ENCODE measurements around the gene CHL1. TPM values are rescaled to one million over a fixed set of nuclear protein-coding genes. Genes with fewer than 3 reads are reported as not detected.

Gene CHL1
- total RNA-seq, 3 donors from 2014 or later, result 9.1 to 48.8 (median 9.3) TPM

- DNase-seq (no peak), ATAC-seq (no peak)
- Histone ChIP-seq H3K36me3 (ENCODE audit: low read depth) (no peaks in the 10 kb centered on the region), H3K9me3 (no peaks in the 10 kb centered on the region), H3K4me3 (no peak overlapping the region), H3K4me1 (ENCODE audit: low read depth) (no peaks in the 10 kb centered on the region)
- no peak for TF ChIP-seq CTCF (IDR thresholded peaks at IDR 0.05)
- intact Hi-C loops (cut with DNase I, micrococcal nuclease), result no loop called here
Observed at GRCh38 chr3:454986-455385, 258.4 kb downstream of the CHL1 start.

GRCh38 chr3:458124-458523 is 261.6 kb downstream of the CHL1 start:
- DNase-seq, result no peak
- TF ChIP-seq CTCF (IDR thresholded peaks at IDR 0.05), result no peak
- Histone ChIP-seq H3K36me3 (ENCODE audit: low read depth) (no peaks in the 10 kb centered on the region), H3K9me3 (no peaks in the 10 kb centered on the region), H3K4me1 (ENCODE audit: low read depth) (no peaks in the 10 kb centered on the region), H3K4me3 (no peak overlapping the region)
- no peak for ATAC-seq
- intact Hi-C loops (cut with DNase I, micrococcal nuclease), result no loop called here

GRCh38 chr3:458653-459310 is 262.2 kb downstream of the CHL1 start:
- Histone ChIP-seq H3K36me3 (ENCODE audit: low read depth) (no peaks in the 10 kb centered on the region), H3K4me1 (ENCODE audit: low read depth) (no peaks in the 10 kb centered on the region), H3K4me3 (no peak overlapping the region), H3K9me3 (no peaks in the 10 kb centered on the region)
- DNase-seq, result no peak
- no peak for TF ChIP-seq CTCF (IDR thresholded peaks at IDR 0.05)
- ATAC-seq, result no peak
- intact Hi-C loops (cut with DNase I, micrococcal nuclease), result no loop called here

Measured in mucosa of descending colon (tissue), 3 donors.